Uterus (tissue), 2 donors: ENCODE results near the gene NHSL1.

ENCODE experiments used
- CTCF ChIP-seq, 4 experiments: fragments of 200-600 bp in 2 of 4; fragments of 450-650 bp in 2 of 4; sonication (generic) in 2 of 4; IDR thresholded peaks; one replicate each; pipeline ENCODE4 v1.5.1; 2016 to 2019; ENCODE audit warnings: antibody characterized with exemption in 4 of 4, mild to moderate bottlenecking in 2 of 4, moderate library complexity in 1 of 4
- POLR2A ChIP-seq, 2 donors: fragments of 450-650 bp; IDR thresholded peaks; one replicate each; pipeline ENCODE4 v1.6.1; 2016; ENCODE audit warnings: antibody characterized with exemption in 2 of 2, mild to moderate bottlenecking in 1 of 2, moderate library complexity in 1 of 2

- TF ChIP-seq CTCF (IDR thresholded peaks at IDR 0.05) = no peak
- no peak for TF ChIP-seq POLR2A (IDR thresholded peaks at IDR 0.05)
Observed at GRCh38 chr6:138541823-138542481, 42.7 kb upstream of the NHSL1 start.
